SK-N-SH treated with all-trans-retinoic acid at 6 μM for 48 hours (cell line): ENCODE data around the gene USP17L13.
"Not testable (repeated sequence)": the region's sequence is repeated elsewhere in the genome, so short reads cannot be mapped to it uniquely, and the experiment has no call there.

Experiments used
- BACH2 ChIP-seq: fragments of 250-450 bp; sonication (Bioruptor Pico); IDR thresholded peaks from 2 replicates; pipeline ENCODE4 v1.9.0; 2021; ENCODE audit warnings: mild to moderate bottlenecking, borderline replicate concordance
- PATZ1 ChIP-seq: fragments of 250-450 bp; sonication (Bioruptor Pico); IDR thresholded peaks from 2 replicates; pipeline ENCODE4 v1.8.0; 2020; ENCODE audit warnings: mild to moderate bottlenecking, moderate library complexity, borderline replicate concordance
- SNAI2 ChIP-seq: fragments of 250-450 bp; sonication (Bioruptor Pico); IDR thresholded peaks from 2 replicates; pipeline ENCODE4 v1.5.0; 2020; ENCODE audit warnings: mild to moderate bottlenecking, moderate library complexity

DNA sequence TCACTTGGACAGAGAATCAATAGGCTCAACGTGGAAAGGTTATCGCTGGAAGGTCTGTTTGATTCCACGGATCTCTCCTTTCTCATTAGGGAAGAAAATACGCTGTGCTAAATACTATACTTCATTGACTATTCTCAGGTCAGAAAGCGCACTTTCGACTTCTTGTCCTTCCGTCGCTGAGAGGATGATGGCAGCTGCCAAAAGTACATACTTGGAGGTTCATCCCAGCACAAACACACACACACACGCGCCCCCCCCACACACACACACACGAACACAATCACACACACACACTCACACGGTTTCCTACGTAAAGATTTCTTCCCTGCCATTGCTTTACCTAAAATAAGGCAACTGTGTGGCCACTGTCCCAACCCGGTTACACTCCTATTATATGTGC, 10.0 kb upstream of the USP17L13 start:
- TF ChIP-seq SNAI2 (CRISPR knock-in tag); BACH2 (CRISPR knock-in tag); PATZ1: not testable (repeated sequence)
